Transverse colon (tissue), 4 donors: ENCODE results near the gene BTG4. TPM values are rescaled to one million over a fixed set of nuclear protein-coding genes. Genes with fewer than 3 reads are reported as not detected.

Source experiments
- DNase-seq: peaks from one replicate; pipeline ENCODE4 v3.0.0-alpha.2; 2019
- H3K27ac ChIP-seq, 4 donors: fragments of 200-600 bp; sonication (generic); 2 replicates each; pipeline ENCODE4 v1.5.1; 2016 to 2018; ENCODE audit warnings: inconsistent platforms in 4 of 4
- H3K27me3 ChIP-seq: fragments of 200-600 bp; sonication (generic); 2 replicates; pipeline ENCODE4 v1.5.1; 2017; ENCODE audit warnings: inconsistent platforms
- H3K36me3 ChIP-seq, 4 donors: fragments of 200-600 bp; sonication (generic); 2 replicates each; pipeline ENCODE4 v1.5.1; 2017 to 2019; ENCODE audit warnings: inconsistent platforms in 4 of 4
- H3K4me1 ChIP-seq, 4 donors: fragments of 200-600 bp; sonication (generic); 2 replicates each; pipeline ENCODE4 v1.5.1; 2017 to 2020; ENCODE audit warnings: inconsistent platforms in 4 of 4
- H3K4me3 ChIP-seq, 4 donors: fragments of 200-600 bp; sonication (generic); 1 replicate in 1 of 4; 2 replicates in 3 of 4; pipeline versions ENCODE4 v1.5.1 to v1.6.1; 2017 to 2019; ENCODE audit warnings: inconsistent platforms in 4 of 4
- H3K9me3 ChIP-seq, 2 donors: fragments of 200-600 bp; sonication (generic); 2 replicates each; pipeline ENCODE4 v1.5.1; 2017 to 2019; ENCODE audit warnings: inconsistent platforms in 2 of 2
- CTCF ChIP-seq, 5 experiments: fragments of 200-600 bp in 3 of 5; fragments of 450-650 bp in 2 of 5; sonication (generic) in 3 of 5; IDR thresholded peaks; 1 replicate in 2 of 5; 2 replicates in 3 of 5; pipeline ENCODE4 v1.5.1; 2016 to 2017; ENCODE audit warnings: antibody characterized with exemption in 5 of 5, inconsistent platforms in 3 of 5, mild to moderate bottlenecking in 2 of 5, moderate library complexity in 1 of 5
- EP300 ChIP-seq: sonication (generic); formaldehyde crosslinking; IDR thresholded peaks from one replicate; pipeline ENCODE4 v1.6.1; 2017; ENCODE audit warnings: antibody characterized with exemption, low read depth
- POLR2A ChIP-seq: fragments of 450-650 bp; IDR thresholded peaks from one replicate; pipeline ENCODE4 v1.6.1; 2016; ENCODE audit warnings: antibody characterized with exemption, mild to moderate bottlenecking, moderate library complexity
- POLR2AphosphoS5 ChIP-seq, 3 donors: sonication (generic); formaldehyde crosslinking; IDR thresholded peaks; one replicate each; pipeline ENCODE4 v1.6.1; 2016; ENCODE audit warnings: antibody characterized with exemption in 3 of 3
- WGBS, 2 donors: methylation state at CpG; one replicate each; pipeline ENCODE4 v1.1.5; 2018; ENCODE audit warnings: low coverage in 1 of 2; 5-methylcytosine and 5-hydroxymethylcytosine counted together
- in situ Hi-C, 4 donors: fragments of 200-750 bp; cut with MboI; loops; one replicate each; pipeline versions ENCODE4 v1.15.0 to v1.15.1; 2017; ENCODE audit warnings: low sequenced_read_pairs in 3 of 4, low pct_ligation_motif_present in 1 of 4, low pct_unique_long_range_greater_than_20kb in 1 of 4
- intact Hi-C: fragments of 100-400 bp; cut with DNase I; formaldehyde crosslinking; loops from one replicate; pipeline ENCODE4 v1.15.1; 2023; ENCODE audit warnings: low total_unique reads
- total RNA-seq, 4 donors: library from RNA; depleted of rRNA; stranded (reverse); fragments of >200 nt; gene quantifications; one replicate each; pipeline ENCODE4 v1.1.0, GENCODE V29; 2016

Gene BTG4
- total RNA-seq, 4 donors from 2014 or later: not detected

GRCh38 chr11:111459506-111460270 lies 52.5 kb downstream of the BTG4 start:
- H3K9me3 ChIP-seq: no peaks in the 10 kb centered on the region
- intact Hi-C loops: no loop called here
- H3K36me3 ChIP-seq: no peaks in the 10 kb centered on the region
- in situ Hi-C loops: loop anchor here in 1 of 4 donors (25.0 kb wide), 1 partner anchor 997 kb away; no protein-coding TSS in a partner anchor
- H3K27me3 ChIP-seq: peaks cover 25% of the 10 kb centered on the region
- TF ChIP-seq POLR2AphosphoS5 (IDR thresholded peaks at IDR 0.05) (no peak), POLR2A (no peak), CTCF (IDR thresholded peaks at IDR 0.05) (no peak), EP300 (no peak)
- WGBS, 2 donors: 83% methylated on average over 9 of the region's 9 CpGs; no CpG with 5 or more reads in 1 of the 2 donors
- H3K4me1 ChIP-seq: peaks cover 0 to 6% (median 0%) of the 10 kb centered on the region in 4 donors
- no peak for DNase-seq
- H3K27ac ChIP-seq: no peak overlapping the region
- no peak overlapping the region for H3K4me3 ChIP-seq

DNA sequence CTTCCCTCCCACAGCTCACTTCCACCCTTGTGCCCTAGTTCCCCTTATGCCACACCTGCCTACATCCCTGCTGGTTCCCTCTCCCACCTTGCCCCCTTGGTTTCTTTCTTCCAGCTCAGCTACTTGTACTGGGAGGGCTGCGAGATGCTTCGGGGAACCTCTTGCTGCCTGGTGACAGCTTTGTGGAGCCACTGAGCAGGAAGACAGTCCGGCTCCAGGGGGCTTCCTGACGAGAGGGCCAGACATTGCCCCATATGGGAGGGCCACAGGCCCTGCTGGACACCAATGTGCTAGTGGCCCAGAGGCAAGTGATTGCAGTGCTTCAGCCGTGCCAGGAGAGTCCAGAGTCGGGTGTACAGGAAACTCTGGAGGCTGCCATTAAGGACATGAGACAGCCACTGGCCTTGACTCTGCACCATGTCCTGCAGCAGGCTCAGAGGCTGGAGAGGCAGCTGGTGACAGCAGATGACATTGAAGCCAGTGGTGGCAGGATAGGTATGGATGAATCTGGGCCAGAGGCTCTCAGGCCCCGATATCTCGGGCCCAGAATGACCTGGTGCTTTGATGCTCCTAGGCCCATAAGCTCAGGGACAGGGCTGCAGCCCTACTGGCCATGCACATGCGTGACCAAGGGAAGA lies 54.3 kb downstream of the BTG4 start:
- intact Hi-C loops: no loop called here
- in situ Hi-C loops: loop anchor here in 1 of 4 donors (25.0 kb wide), 1 partner anchor 996 kb away; no protein-coding TSS in a partner anchor
- no peak for TF ChIP-seq EP300
- TF ChIP-seq POLR2A: no peak
- no peak for TF ChIP-seq CTCF (IDR thresholded peaks at IDR 0.05)
- no peak for TF ChIP-seq POLR2AphosphoS5 (IDR thresholded peaks at IDR 0.05)

GRCh38 chr11:111456859-111457730 lies 55.1 kb downstream of the BTG4 start:
- H3K27ac ChIP-seq: no peak overlapping the region
- no peak for TF ChIP-seq POLR2AphosphoS5 (IDR thresholded peaks at IDR 0.05)
- TF ChIP-seq EP300: no peak
- TF ChIP-seq CTCF (IDR thresholded peaks at IDR 0.05): no peak
- TF ChIP-seq POLR2A: no peak
- no peak for DNase-seq
- in situ Hi-C loops (loop anchor here in 1 of 4 donors (25.0 kb wide), 1 partner anchor 995 kb away; no protein-coding TSS in a partner anchor), intact Hi-C loops (no loop called here)
- no peak overlapping the region for H3K4me3 ChIP-seq
- H3K27me3 ChIP-seq: peaks cover 25% of the 10 kb centered on the region
- WGBS, 2 donors: 80 to 86% methylated on average over 1 to 11 of the region's 11 CpGs
- H3K9me3 ChIP-seq: no peaks in the 10 kb centered on the region
- H3K36me3 ChIP-seq: no peaks in the 10 kb centered on the region
- H3K4me1 ChIP-seq: peaks cover 0 to 6% (median 0%) of the 10 kb centered on the region in 4 donors

More for the DNA sequence above, 54.3 kb downstream of the BTG4 start:
- H3K27me3 ChIP-seq: peaks cover 25% of the 10 kb centered on the region
- DNase-seq: no peak
- H3K27ac ChIP-seq: no peak overlapping the region
- H3K36me3 ChIP-seq: no peaks in the 10 kb centered on the region
- no peaks in the 10 kb centered on the region for H3K9me3 ChIP-seq
- peaks cover 0 to 6% (median 0%) of the 10 kb centered on the region in 4 donors for H3K4me1 ChIP-seq
- H3K4me3 ChIP-seq: no peak overlapping the region
- 96% methylated on average over 9 of the region's 9 CpGs; no CpG with 5 or more reads in 1 of the 2 donors for WGBS, 2 donors
